ENCODE data around the gene IFT57.

- TF ChIP-seq, protein P1, sequence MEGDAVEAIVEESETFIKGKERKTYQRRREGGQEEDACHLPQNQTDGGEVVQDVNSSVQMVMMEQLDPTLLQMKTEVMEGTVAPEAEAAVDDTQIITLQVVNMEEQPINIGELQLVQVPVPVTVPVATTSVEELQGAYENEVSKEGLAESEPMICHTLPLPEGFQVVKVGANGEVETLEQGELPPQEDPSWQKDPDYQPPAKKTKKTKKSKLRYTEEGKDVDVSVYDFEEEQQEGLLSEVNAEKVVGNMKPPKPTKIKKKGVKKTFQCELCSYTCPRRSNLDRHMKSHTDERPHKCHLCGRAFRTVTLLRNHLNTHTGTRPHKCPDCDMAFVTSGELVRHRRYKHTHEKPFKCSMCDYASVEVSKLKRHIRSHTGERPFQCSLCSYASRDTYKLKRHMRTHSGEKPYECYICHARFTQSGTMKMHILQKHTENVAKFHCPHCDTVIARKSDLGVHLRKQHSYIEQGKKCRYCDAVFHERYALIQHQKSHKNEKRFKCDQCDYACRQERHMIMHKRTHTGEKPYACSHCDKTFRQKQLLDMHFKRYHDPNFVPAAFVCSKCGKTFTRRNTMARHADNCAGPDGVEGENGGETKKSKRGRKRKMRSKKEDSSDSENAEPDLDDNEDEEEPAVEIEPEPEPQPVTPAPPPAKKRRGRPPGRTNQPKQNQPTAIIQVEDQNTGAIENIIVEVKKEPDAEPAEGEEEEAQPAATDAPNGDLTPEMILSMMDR (IDR thresholded peaks at IDR 0.05; ENCODE audit: poor library complexity, severe bottlenecking), result no peak
- TF ChIP-seq, protein P2, sequence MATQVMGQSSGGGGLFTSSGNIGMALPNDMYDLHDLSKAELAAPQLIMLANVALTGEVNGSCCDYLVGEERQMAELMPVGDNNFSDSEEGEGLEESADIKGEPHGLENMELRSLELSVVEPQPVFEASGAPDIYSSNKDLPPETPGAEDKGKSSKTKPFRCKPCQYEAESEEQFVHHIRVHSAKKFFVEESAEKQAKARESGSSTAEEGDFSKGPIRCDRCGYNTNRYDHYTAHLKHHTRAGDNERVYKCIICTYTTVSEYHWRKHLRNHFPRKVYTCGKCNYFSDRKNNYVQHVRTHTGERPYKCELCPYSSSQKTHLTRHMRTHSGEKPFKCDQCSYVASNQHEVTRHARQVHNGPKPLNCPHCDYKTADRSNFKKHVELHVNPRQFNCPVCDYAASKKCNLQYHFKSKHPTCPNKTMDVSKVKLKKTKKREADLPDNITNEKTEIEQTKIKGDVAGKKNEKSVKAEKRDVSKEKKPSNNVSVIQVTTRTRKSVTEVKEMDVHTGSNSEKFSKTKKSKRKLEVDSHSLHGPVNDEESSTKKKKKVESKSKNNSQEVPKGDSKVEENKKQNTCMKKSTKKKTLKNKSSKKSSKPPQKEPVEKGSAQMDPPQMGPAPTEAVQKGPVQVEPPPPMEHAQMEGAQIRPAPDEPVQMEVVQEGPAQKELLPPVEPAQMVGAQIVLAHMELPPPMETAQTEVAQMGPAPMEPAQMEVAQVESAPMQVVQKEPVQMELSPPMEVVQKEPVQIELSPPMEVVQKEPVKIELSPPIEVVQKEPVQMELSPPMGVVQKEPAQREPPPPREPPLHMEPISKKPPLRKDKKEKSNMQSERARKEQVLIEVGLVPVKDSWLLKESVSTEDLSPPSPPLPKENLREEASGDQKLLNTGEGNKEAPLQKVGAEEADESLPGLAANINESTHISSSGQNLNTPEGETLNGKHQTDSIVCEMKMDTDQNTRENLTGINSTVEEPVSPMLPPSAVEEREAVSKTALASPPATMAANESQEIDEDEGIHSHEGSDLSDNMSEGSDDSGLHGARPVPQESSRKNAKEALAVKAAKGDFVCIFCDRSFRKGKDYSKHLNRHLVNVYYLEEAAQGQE (IDR thresholded peaks at IDR 0.05; ENCODE audit: borderline replicate concordance), result no peak
- no peak for TF ChIP-seq EZH2 (IDR thresholded peaks at IDR 0.05; ENCODE audit: borderline replicate concordance, insufficient read depth, low read length, poor library complexity, severe bottlenecking)
Observed at GRCh38 chr3:108133048-108133369, 89.2 kb downstream of the IFT57 start.

All from neural cell (in vitro differentiated cells).